RWPE1 (cell line): Measurements from ENCODE around the gene EFNA5.

ENCODE experiments used
- CTCF ChIA-PET: fragments of 350-600 bp; sonication (Branson Sonifier 250); formaldehyde crosslinking; extraction: SDS; loops from one replicate; lab custom pipeline; 2021; lab: Yijun Ruan, JAX
- POLR2A ChIA-PET: fragments of 400-600 bp; formaldehyde crosslinking; extraction: SDS; loops from one replicate; lab custom pipeline; 2020; ENCODE audit warnings: antibody characterized with exemption; ENCODE audit not compliant: low non-redundant PET; lab: Yijun Ruan, JAX
- DNase-seq: peaks from one replicate; pipeline ENCODE4 v3.0.0; 2012; ENCODE audit warnings: low spot score
- H3K27ac ChIP-seq: fragments of 450-650 bp; 2 replicates; pipeline ENCODE4 v1.5.1; 2017
- CTCF ChIP-seq: fragments of 450-650 bp; conservative IDR thresholded peaks from 2 replicates; pipeline ENCODE4 v1.5.1; 2017; ENCODE audit warnings: low read depth, mild to moderate bottlenecking

The EFNA5 gene

DNA sequence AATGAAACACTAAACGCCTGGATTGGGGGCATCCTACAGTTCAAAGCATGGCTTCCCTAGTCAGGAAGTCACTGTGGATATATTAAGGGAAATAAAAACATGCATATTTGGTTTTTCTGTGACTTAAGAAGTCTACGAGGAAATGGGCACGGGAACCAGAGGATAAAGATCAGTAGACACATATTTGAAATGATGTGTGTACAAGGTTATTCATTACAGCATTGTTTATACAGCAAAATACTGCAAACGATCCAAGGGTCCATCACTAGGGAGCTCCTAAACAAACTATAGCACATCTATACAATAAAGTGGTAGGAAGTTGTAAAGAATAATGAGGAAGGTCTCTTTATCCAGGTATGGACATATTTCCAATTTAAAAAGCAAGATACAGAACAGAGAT is 71.8 kb downstream of the EFNA5 start:
- CTCF ChIA-PET = no interaction called here
- H3K27ac ChIP-seq = no peak overlapping the region
- no peak for TF ChIP-seq CTCF
- no peak for DNase-seq
- POLR2A ChIA-PET = no interaction called here

GRCh38 chr5:107597803-107598202 is 72.9 kb downstream of the EFNA5 start:
- ChIA-PET CTCF (no interaction called here), POLR2A (no interaction called here)
- DNase-seq = no peak
- no peak for TF ChIP-seq CTCF
- H3K27ac ChIP-seq = no peak overlapping the region

- TF ChIP-seq CTCF = no peak
- H3K27ac ChIP-seq = no peak overlapping the region
- CTCF ChIA-PET = no interaction called here
- POLR2A ChIA-PET = no interaction called here
- no peak for DNase-seq
Observed at GRCh38 chr5:107597247-107597646, 73.5 kb downstream of the EFNA5 start.

DNA sequence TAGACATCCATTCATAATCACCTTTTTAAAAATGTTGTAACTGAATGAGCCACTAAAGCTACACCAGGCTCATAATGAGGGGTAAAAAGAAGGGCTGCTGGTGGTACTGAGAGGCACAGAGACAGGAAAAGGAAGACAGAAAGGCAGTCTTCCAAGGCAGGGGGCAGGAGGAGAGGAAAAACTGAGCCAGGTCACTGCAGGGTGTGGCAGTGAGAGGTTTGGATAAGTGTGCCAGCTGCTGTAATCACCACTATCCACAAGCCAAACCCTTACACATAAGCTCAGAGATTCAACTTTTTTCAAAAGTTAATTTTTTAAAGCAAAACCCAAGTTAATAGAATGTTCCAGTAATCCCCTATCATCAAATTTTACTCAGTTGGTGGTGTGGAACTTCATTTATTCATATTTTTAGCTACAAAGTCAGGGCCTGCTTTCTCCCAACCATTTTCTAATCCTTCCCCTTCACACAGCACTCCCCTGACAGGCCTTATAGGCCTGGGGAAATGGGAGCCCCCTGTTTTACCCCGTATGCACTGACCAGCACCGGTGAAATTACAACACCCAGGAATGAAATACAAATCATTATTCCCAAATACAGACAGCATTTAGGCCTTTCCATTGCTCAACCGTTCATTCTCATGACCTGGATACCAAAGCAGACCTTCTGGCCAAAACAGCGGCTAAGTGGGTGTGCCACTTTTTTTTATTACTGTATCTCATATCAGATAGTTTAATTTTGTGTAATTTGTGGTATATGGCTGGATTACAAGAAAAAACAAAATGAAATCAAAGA is 76.3 kb downstream of the EFNA5 start:
- DNase-seq = peak; percentile 16
- ChIA-PET CTCF (no interaction called here), POLR2A (no interaction called here)
- no peak for TF ChIP-seq CTCF
- peak overlapping the region; percentile 37; the same call in 1 of the 2 replicates for H3K27ac ChIP-seq

- no peak for DNase-seq
- ChIA-PET CTCF (interaction anchor here (1.0 kb wide), 1 partner anchor 13 kb away, joined by 3 read pairs; no protein-coding TSS in a partner anchor), POLR2A (no interaction called here)
- TF ChIP-seq CTCF = no peak
- no peak overlapping the region for H3K27ac ChIP-seq
Observed at GRCh38 chr5:107593009-107593408, 77.7 kb downstream of the EFNA5 start.

- POLR2A ChIA-PET = no interaction called here
- H3K27ac ChIP-seq = no peak overlapping the region
- CTCF ChIA-PET = interaction anchor here (1.0 kb wide), 1 partner anchor 12 kb away, joined by 3 read pairs; no protein-coding TSS in a partner anchor
- no peak for DNase-seq
- no peak for TF ChIP-seq CTCF
Observed at GRCh38 chr5:107592515-107592914, 78.2 kb downstream of the EFNA5 start.
